Measurements from ENCODE around the gene ETV3L. TPM values are rescaled to one million over a fixed set of nuclear protein-coding genes. Genes with fewer than 3 reads are reported as not detected.
"Not testable (repeated sequence)": the region's sequence is repeated elsewhere in the genome, so short reads cannot be mapped to it uniquely, and the experiment has no call there.

ETV3L gene
- total and polyA plus RNA-seq, 3 experiments from 2014 or later = not detected

GRCh38 chr1:157101149-157101548, 1.5 kb upstream of the ETV3L start:
- H3K9me3 Mint-ChIP-seq = no peaks in the 10 kb centered on the region
- no peak overlapping the region for H3K27ac Mint-ChIP-seq
- Histone ChIP-seq H3K4me3 (ENCODE audit: low read length) (no peak overlapping the region), H3K4me1 (ENCODE audit: insufficient read depth, low read length) (no peaks in the 10 kb centered on the region), H3K9me3 (ENCODE audit: low read length) (no peaks in the 10 kb centered on the region), H3K36me3 (ENCODE audit: insufficient read depth, low read length) (no peaks in the 10 kb centered on the region), H3K27me3 (ENCODE audit: insufficient read depth, low read length, poor library complexity, severe bottlenecking) (no peaks in the 10 kb centered on the region), H3K27ac (ENCODE audit: low read depth, low read length) (no peak overlapping the region)
- CTCF ChIA-PET = no interaction called here
- POLR2A ChIA-PET = no interaction called here
- no peaks in the 10 kb centered on the region for H3K36me3 Mint-ChIP-seq
- H3K27me3 Mint-ChIP-seq = peaks cover 8 to 10% of the 10 kb centered on the region in 2 donors
- peaks cover 0 to 3% (median 0%) of the 10 kb centered on the region in 3 donors for H3K4me1 Mint-ChIP-seq
- H3K4me3 Mint-ChIP-seq = no peak overlapping the region
- DNase-seq = no peak

GRCh38 chr1:157098987-157099632, 498 bp downstream of the ETV3L start:
- peak overlapping the region in 1 of 8 donors; percentile 69 for H3K27ac Mint-ChIP-seq
- not testable (repeated sequence) for H3K36me3 Mint-ChIP-seq; H3K9me3 ChIP-seq (ENCODE audit: low read length)

GRCh38 chr1:157098519-157098918, 1.1 kb downstream of the ETV3L start:
- no peaks in the 10 kb centered on the region for H3K27me3 ChIP-seq (ENCODE audit: insufficient read depth, low read length, poor library complexity, severe bottlenecking)
- POLR2A ChIA-PET = no interaction called here
- Mint-ChIP-seq H3K9me3 (no peaks in the 10 kb centered on the region), H3K4me1 (no peaks in the 10 kb centered on the region), H3K36me3 (no peaks in the 10 kb centered on the region), H3K4me3 (no peak overlapping the region), H3K27ac (peak overlapping the region in 1 of 8 donors; percentile 94), H3K27me3 (peaks cover 6% of the 10 kb centered on the region in 2 donors)
- DNase-seq = no peak
- H3K4me3 ChIP-seq (ENCODE audit: low read length) = no peak overlapping the region
- H3K27ac ChIP-seq (ENCODE audit: low read depth, low read length) = no peak overlapping the region
- no peaks in the 10 kb centered on the region for H3K9me3 ChIP-seq (ENCODE audit: low read length)
- CTCF ChIA-PET = no interaction called here
- H3K36me3 ChIP-seq (ENCODE audit: insufficient read depth, low read length) = no peaks in the 10 kb centered on the region
- H3K4me1 ChIP-seq (ENCODE audit: insufficient read depth, low read length) = no peaks in the 10 kb centered on the region

More at GRCh38 chr1:157098987-157099632, 498 bp downstream of the ETV3L start:
- H3K4me3 ChIP-seq (ENCODE audit: low read length); H3K36me3 ChIP-seq (ENCODE audit: insufficient read depth, low read length); H3K4me3 Mint-ChIP-seq; H3K27me3 ChIP-seq (ENCODE audit: insufficient read depth, low read length, poor library complexity, severe bottlenecking); H3K4me1 Mint-ChIP-seq; H3K27me3 Mint-ChIP-seq; H3K4me1 ChIP-seq (ENCODE audit: insufficient read depth, low read length); H3K9me3 Mint-ChIP-seq; H3K27ac ChIP-seq (ENCODE audit: low read depth, low read length); DNase-seq; CTCF ChIA-PET; POLR2A ChIA-PET: not testable (repeated sequence)

- Mint-ChIP-seq H3K4me3 (no peak overlapping the region), H3K4me1 (no peaks in the 10 kb centered on the region), H3K9me3 (no peaks in the 10 kb centered on the region), H3K27me3 (peaks cover 6% of the 10 kb centered on the region in 2 donors), H3K27ac (peak overlapping the region in 2 of 8 donors; percentile 1 to 14), H3K36me3 (no peaks in the 10 kb centered on the region)
- no peaks in the 10 kb centered on the region for H3K27me3 ChIP-seq (ENCODE audit: insufficient read depth, low read length, poor library complexity, severe bottlenecking)
- no peak for DNase-seq
- no peaks in the 10 kb centered on the region for H3K36me3 ChIP-seq (ENCODE audit: insufficient read depth, low read length)
- H3K4me1 ChIP-seq (ENCODE audit: insufficient read depth, low read length) = no peaks in the 10 kb centered on the region
- no peak overlapping the region for H3K27ac ChIP-seq (ENCODE audit: low read depth, low read length)
- H3K9me3 ChIP-seq (ENCODE audit: low read length) = no peaks in the 10 kb centered on the region
- CTCF ChIA-PET = no interaction called here
- H3K4me3 ChIP-seq (ENCODE audit: low read length) = no peak overlapping the region
- POLR2A ChIA-PET = no interaction called here
Measured at GRCh38 chr1:157097692-157098091, 1.9 kb downstream of the ETV3L start.

GRCh38 chr1:157096881-157097280, 2.7 kb downstream of the ETV3L start:
- H3K27me3 Mint-ChIP-seq = peaks cover 6% of the 10 kb centered on the region in 2 donors
- ChIA-PET POLR2A (interaction anchor here (0.6 kb wide), 1 partner anchor 47 kb away, joined by 4 read pairs; no protein-coding TSS in a partner anchor), CTCF (interaction anchor here (1.3 kb wide), 1 partner anchor 59 kb away, joined by 6 read pairs; no protein-coding TSS in a partner anchor)
- Histone ChIP-seq H3K4me3 (ENCODE audit: low read length) (no peak overlapping the region), H3K27me3 (ENCODE audit: insufficient read depth, low read length, poor library complexity, severe bottlenecking) (no peaks in the 10 kb centered on the region), H3K36me3 (ENCODE audit: insufficient read depth, low read length) (no peaks in the 10 kb centered on the region), H3K9me3 (ENCODE audit: low read length) (no peaks in the 10 kb centered on the region), H3K27ac (ENCODE audit: low read depth, low read length) (no peak overlapping the region), H3K4me1 (ENCODE audit: insufficient read depth, low read length) (no peaks in the 10 kb centered on the region)
- no peaks in the 10 kb centered on the region for H3K9me3 Mint-ChIP-seq
- no peaks in the 10 kb centered on the region for H3K4me1 Mint-ChIP-seq
- peak overlapping the region in 1 of 8 donors; percentile 60 for H3K27ac Mint-ChIP-seq
- H3K36me3 Mint-ChIP-seq = no peaks in the 10 kb centered on the region
- H3K4me3 Mint-ChIP-seq = no peak overlapping the region
- no peak for DNase-seq

GRCh38 chr1:157095551-157095950, 4.1 kb downstream of the ETV3L start:
- Histone ChIP-seq H3K36me3 (ENCODE audit: insufficient read depth, low read length) (no peaks in the 10 kb centered on the region), H3K4me1 (ENCODE audit: insufficient read depth, low read length) (no peaks in the 10 kb centered on the region), H3K27ac (ENCODE audit: low read depth, low read length) (no peak overlapping the region), H3K27me3 (ENCODE audit: insufficient read depth, low read length, poor library complexity, severe bottlenecking) (no peaks in the 10 kb centered on the region), H3K9me3 (ENCODE audit: low read length) (no peaks in the 10 kb centered on the region), H3K4me3 (ENCODE audit: low read length) (no peak overlapping the region)
- no peak overlapping the region for H3K4me3 Mint-ChIP-seq
- H3K36me3 Mint-ChIP-seq = no peaks in the 10 kb centered on the region
- no peaks in the 10 kb centered on the region for H3K9me3 Mint-ChIP-seq
- DNase-seq = no peak
- peaks cover 0 to 6% of the 10 kb centered on the region in 2 donors for H3K27me3 Mint-ChIP-seq
- H3K4me1 Mint-ChIP-seq = no peaks in the 10 kb centered on the region
- ChIA-PET POLR2A (no interaction called here), CTCF (interaction anchor here (1.1 kb wide), 1 partner anchor 61 kb away, joined by 3 read pairs; no protein-coding TSS in a partner anchor)
- H3K27ac Mint-ChIP-seq = no peak overlapping the region

- H3K27me3 Mint-ChIP-seq = peaks cover under 1 to 4% of the 10 kb centered on the region in 2 donors
- no peak overlapping the region for H3K27ac Mint-ChIP-seq
- CTCF ChIA-PET = interaction anchor here (1.1 kb wide), 1 partner anchor 61 kb away, joined by 3 read pairs; no protein-coding TSS in a partner anchor
Measured at GRCh38 chr1:157095091-157095490, 4.5 kb downstream of the ETV3L start.

GRCh38 chr1:157092831-157093230, 6.8 kb downstream of the ETV3L start:
- Histone ChIP-seq H3K4me3 (ENCODE audit: low read length) (no peak overlapping the region), H3K36me3 (ENCODE audit: insufficient read depth, low read length) (no peaks in the 10 kb centered on the region), H3K4me1 (ENCODE audit: insufficient read depth, low read length) (peaks cover 3% of the 10 kb centered on the region), H3K9me3 (ENCODE audit: low read length) (no peaks in the 10 kb centered on the region), H3K27me3 (ENCODE audit: insufficient read depth, low read length, poor library complexity, severe bottlenecking) (no peaks in the 10 kb centered on the region), H3K27ac (ENCODE audit: low read depth, low read length) (no peak overlapping the region)
- no peak overlapping the region for H3K4me3 Mint-ChIP-seq
- no peak overlapping the region for H3K27ac Mint-ChIP-seq
- peaks cover 3% of the 10 kb centered on the region in 2 donors for H3K27me3 Mint-ChIP-seq
- no peaks in the 10 kb centered on the region for H3K36me3 Mint-ChIP-seq
- CTCF ChIA-PET = interaction anchor here (1.1 kb wide), 1 partner anchor 63 kb away, joined by 5 read pairs; no protein-coding TSS in a partner anchor
- H3K9me3 Mint-ChIP-seq = no peaks in the 10 kb centered on the region
- no peak for DNase-seq
- POLR2A ChIA-PET = no interaction called here
- peaks cover 0 to 5% (median 4%) of the 10 kb centered on the region in 3 donors for H3K4me1 Mint-ChIP-seq

More at GRCh38 chr1:157095091-157095490, 4.5 kb downstream of the ETV3L start:
- peaks cover 3% of the 10 kb centered on the region for H3K4me1 ChIP-seq (ENCODE audit: insufficient read depth, low read length)
- no peaks in the 10 kb centered on the region for H3K36me3 ChIP-seq (ENCODE audit: insufficient read depth, low read length)
- H3K4me3 ChIP-seq (ENCODE audit: low read length) = no peak overlapping the region
- H3K27me3 ChIP-seq (ENCODE audit: insufficient read depth, low read length, poor library complexity, severe bottlenecking) = no peaks in the 10 kb centered on the region
- Mint-ChIP-seq H3K4me3 (no peak overlapping the region), H3K9me3 (no peaks in the 10 kb centered on the region), H3K36me3 (no peaks in the 10 kb centered on the region), H3K4me1 (peaks cover 0 to 3% (median 2%) of the 10 kb centered on the region in 3 donors)
- no peaks in the 10 kb centered on the region for H3K9me3 ChIP-seq (ENCODE audit: low read length)
- H3K27ac ChIP-seq (ENCODE audit: low read depth, low read length) = no peak overlapping the region
- DNase-seq = no peak
- POLR2A ChIA-PET = no interaction called here

All from CD8-positive, alpha-beta memory T cell (primary cell).